Stimulated activated CD4-positive, alpha-beta T cell treated with anti-CD3 and anti-CD28 coated beads, Interleukin-2, amount 100 ng/mL, for 48 hours (primary cell): Measurements from ENCODE around the gene ENPP5.

ENCODE experiments used
- DNase-seq, 2 donors: peaks; one replicate each; pipeline ENCODE4 v3.0.0-alpha.2; 2020

ENPP5 gene, protein sequence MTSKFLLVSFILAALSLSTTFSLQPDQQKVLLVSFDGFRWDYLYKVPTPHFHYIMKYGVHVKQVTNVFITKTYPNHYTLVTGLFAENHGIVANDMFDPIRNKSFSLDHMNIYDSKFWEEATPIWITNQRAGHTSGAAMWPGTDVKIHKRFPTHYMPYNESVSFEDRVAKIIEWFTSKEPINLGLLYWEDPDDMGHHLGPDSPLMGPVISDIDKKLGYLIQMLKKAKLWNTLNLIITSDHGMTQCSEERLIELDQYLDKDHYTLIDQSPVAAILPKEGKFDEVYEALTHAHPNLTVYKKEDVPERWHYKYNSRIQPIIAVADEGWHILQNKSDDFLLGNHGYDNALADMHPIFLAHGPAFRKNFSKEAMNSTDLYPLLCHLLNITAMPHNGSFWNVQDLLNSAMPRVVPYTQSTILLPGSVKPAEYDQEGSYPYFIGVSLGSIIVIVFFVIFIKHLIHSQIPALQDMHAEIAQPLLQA

DNA sequence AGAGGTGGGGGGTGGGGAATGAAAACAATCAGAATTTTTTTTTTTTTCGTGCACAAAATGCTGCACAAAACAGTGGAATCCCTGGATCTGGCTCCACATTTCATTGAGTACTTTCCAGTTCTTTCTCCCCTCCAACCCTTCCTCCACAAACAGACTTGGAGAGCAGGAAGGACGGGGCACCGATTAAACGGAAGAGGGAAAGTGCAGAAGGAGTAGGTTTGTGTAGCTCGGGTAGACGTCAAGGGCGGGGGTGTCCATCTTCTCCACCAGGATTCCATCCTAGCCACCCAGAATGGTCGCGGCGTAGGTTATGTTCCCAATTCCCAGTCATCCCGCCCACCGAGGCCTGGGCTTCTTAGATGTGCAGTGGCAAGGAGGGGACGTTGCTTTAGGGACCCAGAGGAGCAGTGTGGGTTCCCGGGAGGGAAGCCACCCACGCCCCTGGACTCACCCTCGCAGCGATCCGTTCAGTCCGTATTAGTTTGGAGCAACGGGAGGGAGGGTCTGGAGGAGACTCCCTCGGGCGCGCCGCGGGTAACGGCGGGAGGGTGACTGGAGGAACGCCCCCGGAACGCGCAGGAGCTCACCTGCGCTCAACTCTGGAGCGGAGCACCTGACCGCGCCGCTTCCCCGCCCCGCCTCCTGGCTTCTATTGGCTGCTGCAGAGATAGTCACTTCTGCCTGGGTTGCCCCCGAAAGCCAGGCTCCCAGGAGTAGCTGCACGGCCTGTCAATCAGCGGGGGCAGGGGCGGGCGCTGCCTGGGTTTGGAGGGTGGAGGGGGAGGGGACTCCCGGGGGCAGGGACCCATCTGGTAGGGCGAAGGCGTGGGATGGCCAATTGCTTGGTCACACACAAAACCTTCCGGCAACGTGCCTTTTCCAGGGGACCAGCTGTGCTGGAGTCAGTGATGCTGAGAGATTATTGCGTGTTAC is at the start of gene ENPP5:
Gene ENPP5 (minus strand): TSS at position 624 of the 933 bp plus-strand sequence. CDS start 2,718 bp downstream, outside the sequence.
- peak; percentile 30 to 52 for DNase-seq

DNA sequence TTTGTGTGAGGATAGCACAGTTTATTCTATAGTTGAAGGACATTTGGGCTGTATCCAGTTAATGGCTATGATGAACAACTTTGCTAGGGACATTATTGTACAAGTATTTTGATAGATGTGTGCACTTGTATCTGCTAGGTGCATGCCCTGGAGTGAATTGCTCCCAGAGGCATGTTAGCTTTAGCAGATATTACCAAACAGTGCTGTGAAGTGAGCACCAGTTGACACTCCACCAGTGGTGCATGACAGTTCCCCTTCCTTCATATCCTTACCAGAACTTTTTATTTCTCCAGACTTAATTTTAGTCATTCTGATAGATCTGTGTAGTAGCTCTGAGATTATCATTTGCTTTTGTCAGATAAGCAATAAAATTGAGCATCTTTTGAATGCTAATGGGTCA is 48.9 kb upstream of the ENPP5 start:
- no peak for DNase-seq

DNA sequence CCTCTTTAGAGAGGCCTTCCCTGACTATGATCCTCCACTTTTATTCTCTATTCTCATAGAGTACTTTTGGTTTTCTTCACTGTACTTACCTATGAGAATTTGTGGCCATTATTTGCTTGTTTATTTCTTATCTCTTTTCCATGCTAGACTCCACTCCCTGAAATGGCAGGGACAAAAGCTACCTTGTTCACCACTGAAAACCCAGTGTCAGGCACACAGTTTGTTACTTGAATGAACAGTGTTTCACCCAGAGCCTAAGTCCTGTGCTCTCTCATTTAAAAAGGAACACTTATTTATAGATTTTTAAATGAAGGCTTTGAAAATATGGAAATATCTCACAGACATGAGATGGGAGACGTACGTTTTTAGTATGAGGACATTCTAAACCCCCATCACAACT is 47.7 kb upstream of the ENPP5 start:
- no peak for DNase-seq

DNA sequence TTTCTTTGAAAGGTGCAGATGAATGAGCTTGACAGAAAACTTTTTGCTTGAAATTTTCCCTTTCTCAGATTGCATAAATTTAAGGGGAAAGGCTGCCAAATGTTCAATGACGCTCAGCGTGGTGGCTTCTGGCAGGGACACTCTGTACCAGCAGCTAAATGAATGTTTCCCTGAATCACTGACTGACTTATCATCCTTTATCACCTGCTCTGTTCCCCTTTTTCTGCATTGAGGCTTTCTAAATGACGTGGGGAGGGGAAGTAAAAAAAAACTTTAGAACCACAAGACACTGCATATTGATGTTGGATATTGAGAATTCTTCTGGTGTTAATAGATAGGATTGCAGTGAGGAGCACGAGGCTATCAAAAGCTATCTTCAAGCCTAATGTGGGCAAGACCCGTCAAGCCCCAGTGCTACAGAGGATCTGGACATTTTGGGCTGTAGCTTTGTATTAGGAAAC is 46.9 kb upstream of the ENPP5 start:
- DNase-seq: peak in 1 of 2 donors; percentile 6

DNA sequence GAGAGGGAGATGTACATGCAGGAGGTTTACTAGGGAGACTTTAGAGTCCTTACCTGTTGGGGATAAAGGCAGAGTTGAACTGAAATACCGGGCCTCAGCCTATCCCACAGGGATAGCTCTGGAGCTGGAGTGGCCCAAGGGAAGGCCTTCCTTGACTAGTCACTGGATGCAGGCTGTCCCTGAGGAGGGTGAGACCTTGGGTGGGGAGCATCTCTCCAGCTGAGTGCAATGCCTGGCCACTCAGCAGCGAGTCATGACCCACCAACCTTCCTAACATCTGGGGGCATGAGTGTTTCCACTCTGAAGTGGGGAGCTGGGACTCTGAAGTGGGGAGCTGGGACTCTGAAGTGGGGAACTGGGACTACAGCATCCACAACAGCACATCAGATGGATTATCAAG is 46.1 kb upstream of the ENPP5 start:
- no peak for DNase-seq

DNA sequence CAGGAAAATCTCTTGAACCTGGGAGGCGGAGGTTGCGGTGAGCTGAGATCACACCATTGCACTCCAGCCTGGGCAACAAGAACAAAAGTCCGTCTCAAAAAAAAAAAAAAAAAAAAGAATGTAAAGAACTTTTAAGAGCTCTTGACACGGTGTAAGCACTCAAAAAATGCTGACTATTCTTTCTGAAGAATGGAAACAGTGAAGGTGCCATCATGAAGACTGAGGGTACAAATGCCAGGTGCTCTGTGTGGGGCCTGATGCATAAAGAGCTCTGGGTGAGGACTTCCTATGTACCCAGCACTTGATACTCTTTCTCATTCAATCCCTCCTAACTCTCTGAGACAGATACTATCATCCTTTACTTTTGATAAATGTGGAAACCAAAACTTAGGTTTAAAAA is 45.0 kb upstream of the ENPP5 start:
- no peak for DNase-seq

DNA sequence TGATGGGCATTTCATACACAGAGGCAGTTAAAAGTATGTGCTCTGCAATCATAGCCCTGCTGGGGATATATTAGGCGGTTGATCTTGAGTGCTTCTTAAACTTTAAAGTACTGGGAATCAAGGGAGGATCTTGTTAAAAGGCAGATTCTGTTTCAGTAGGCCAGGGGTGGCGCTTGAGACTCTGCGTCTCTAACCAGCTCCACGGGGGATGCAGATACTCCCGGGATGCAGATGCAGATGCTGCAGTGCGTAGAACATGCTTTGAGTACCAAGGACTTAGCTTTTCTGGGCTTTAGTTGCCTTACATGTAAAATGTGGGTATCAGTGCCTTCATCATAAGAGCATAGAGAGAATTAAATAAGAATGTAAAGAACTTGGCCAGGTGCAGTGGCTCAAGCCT is 44.4 kb upstream of the ENPP5 start:
- no peak for DNase-seq

DNA sequence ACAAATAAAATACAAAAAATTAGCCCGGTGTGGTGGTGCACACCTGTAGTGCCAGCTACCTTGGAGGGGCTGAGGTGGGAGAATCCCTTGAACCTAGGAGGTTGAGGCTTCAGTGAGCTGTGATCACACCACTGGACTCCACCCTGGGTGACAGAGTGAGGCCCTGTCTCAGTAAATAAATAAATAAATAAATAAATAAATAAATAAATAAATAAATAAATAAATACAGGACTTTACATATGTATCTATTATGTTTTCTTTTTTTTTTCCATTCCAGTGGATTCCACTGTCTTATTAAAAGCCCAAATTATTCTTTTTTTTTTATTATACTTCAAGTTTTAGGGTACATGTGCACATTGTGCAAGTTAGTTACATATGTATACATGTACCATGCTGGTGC is 41.1 kb upstream of the ENPP5 start:
- DNase-seq: no peak

DNA sequence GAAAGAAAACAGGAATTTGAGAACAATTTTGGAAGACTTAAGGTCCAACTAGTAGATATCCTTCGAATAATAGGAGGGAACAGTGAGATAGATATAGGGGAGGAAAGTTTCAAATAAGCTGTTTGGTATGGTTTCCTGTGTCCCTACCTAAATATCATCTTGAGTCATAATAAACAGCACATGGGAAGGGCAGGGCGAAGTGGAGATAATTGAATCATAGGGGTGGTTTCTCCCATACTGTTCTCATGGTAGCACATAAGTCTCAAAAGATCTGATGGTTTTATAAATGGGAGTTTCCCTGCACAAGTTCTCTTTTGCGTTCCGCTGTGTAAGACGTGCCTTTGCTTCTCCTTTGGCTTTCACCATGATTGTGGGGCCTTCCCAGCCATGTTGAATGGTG is 39.5 kb upstream of the ENPP5 start:
- DNase-seq: no peak

DNA sequence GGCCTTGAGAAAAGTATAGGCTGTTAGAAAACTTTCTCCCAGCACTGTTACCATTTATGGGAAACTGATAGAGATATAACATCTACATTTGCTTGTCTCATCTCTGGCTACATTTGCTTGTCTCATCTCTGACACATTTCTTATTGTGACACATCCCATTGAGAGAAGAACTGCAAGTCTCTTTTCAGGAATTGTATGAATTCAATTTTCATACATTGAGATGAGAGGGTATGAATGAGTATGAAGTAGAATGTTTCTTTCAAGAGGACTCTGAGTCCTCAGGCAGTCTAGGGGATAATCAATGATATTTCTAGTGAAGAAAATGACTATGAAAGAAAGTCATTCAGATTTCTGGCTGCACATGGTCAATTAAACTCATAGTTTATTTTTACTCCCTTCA is 37.5 kb upstream of the ENPP5 start:
- DNase-seq: no peak

DNA sequence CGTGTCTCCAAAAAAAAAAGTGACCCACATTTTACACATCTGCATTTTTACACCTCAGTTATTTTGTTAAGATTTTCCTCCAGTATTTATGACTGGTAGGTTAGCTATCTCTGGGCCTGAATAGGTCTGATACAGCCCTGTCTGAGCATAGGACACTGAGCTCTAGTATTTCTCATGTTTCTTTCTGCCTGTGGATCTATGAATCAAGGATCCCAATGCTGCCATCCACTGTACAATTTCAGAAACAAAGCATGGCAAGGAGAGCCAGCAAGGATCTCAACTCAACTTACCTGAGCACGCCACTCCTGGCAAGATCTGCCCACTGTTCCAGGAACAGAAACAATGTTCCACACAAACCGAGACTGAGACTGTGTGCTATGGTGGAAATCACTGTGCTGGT is 36.4 kb upstream of the ENPP5 start:
- no peak for DNase-seq

DNA sequence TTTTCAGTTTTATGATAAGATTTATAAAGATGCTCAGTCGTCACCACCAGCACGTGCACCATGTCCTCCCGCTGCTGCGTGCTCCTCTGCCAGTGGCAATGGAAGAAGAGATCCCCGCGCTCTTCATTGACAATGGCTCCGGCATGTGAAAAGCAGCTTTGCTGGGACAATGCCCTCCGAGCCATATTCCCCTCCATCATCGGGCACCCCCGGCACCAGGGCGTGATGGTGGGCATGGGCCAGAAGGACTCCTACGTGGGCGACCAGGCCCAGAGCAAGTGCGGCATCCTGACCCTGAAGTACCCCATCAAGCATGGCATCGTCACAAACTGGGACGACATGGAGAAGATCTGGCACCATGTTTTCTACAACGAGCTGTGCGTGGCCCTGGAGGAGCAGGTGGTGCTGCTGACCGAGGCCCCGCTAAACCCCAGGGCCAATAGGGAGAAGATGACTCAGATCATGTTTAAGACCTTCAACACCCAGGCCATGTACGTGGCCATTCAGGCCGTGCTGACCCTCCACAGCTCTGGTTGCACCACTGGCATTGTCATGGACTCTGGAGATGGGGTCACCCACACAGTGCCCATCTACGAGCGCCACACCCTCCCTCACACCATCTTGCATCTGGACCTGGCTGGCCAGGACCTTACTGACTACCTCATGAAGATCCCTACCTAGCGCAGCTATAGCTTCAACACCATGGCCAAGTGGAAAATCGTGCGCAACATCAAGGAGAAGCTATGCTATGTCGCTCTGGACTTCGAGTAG is 34.3 kb upstream of the ENPP5 start:
- no peak for DNase-seq

DNA sequence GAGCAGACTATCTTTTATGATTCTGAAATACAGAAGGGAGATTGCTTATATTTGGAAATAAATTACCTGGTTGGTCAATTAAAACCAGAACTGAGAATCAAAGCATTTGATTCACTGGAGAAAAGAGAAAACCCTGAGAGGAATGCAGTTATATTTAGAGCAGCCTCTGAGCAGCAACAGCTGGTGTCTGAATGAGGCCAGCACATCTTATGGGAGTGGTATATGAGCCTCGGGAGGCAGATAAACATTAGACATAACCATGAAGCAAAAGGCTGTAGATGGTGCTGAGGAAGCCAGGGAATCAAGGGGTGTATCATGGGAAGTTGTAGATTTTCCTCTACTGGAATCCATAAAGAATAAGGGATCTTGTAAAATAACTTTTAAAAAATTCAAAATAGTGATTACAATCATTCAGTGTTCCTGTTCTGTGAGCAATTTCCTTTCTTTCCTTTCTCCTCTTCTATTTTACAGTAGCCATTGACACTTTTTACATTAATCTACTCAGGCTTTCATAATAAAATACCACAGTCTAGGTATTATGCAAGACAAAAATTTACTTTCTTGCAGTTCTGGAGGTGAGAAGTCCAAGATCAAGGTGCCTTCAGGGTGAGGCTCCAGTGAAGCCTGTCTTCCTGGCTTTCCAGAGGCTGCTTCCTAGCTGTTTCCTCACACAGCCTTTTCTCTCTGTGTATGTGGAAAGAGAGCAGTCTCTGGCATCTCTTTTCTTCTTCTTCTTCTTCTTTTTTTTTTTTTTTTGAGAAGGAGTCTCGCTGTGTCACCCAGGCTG is 32.8 kb upstream of the ENPP5 start:
- DNase-seq: no peak

DNA sequence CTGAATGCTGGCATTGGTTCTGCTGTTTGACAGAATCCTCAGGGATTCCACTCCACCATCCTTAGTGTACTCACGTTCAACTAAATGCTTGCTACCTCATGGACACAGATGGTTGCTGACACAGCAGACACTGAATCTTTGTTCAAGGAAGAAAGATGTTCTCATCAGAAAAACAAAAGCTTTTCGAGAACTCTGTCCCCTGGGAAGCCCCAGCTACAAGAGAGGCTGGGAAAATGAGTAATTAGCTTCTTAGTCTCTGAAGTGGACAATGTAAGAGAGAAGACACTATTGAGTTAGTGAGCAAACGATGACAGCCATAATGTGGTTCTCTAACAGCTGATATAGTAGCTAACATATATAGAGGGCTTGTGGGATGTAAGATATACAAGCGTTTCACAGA is 30.9 kb upstream of the ENPP5 start:
- no peak for DNase-seq

DNA sequence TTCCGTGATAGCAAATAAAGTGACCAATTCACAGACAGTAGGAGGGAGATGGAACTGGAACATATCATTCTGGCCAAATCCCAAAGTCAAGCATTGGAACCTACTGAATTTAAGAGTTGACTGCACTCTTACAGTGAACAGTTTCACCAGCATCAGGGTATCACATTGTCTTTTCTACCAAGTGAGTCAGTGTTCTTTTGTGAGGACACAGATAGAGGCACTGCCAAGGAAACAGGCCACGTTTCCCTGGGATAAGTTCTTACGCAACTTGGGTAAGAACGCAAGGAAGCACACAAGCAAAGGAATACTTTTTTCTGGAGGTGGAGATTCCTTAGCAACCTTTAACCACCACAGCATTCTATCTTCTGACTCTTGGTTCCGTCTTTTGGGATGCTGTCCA is 28.6 kb upstream of the ENPP5 start:
- no peak for DNase-seq

DNA sequence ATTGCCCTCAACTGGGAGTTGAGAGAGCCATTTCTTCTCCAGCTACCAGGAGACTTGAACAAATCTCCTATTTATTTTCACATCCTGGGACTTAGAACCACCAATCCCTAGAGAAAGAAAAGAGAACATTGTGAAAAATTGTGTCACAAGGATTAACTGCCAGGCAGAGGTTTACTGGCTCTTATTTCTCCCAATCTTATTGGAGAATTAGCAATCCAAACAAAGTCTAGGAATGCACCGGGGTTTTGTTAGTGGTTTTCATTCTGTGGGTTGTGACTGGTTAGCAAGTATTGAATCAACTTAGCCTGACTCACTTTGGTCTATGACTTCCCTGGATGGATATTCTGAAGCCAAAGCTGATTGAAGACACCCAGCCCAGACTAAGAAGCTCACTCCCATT is 21.2 kb upstream of the ENPP5 start:
- DNase-seq: no peak

DNA sequence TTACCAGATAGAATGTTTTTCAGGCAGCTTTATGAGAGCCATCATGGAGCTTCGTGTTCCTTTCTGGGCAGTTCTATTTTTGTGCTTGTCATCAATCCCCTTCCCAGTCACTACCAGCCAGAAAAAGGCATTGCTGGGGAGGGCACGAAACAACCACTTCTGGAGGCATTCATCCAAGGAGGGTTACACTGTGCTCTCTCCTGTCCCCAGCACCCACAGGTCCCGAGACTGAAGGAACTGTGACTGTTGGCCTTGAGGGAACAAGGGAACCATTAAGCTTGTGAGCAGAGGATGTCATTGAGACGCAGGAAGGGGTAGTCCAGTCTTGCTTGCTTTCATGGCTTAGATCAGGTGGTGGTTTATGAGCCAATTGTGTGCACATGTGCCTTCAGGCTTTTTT is 20.1 kb upstream of the ENPP5 start:
- no peak for DNase-seq

DNA sequence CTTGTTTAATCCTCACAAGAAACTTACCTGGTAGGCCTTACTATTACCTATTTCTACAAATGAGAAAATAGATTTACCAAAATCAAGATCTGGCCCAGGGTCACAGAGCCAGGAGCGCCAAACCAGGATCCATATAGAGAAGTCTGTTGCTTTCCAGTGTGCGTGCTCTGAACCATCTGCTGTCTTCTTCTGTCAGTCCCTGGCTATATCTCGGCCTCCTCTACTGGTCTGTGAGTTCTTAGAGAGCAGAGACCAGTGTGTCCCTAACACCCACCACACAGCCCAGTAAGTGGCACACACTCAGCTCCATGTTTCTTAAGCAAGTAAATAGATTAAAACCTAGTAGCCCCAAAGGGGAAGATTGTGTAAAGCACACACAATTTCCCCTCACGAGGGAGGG is 18.9 kb upstream of the ENPP5 start:
- DNase-seq: no peak

DNA sequence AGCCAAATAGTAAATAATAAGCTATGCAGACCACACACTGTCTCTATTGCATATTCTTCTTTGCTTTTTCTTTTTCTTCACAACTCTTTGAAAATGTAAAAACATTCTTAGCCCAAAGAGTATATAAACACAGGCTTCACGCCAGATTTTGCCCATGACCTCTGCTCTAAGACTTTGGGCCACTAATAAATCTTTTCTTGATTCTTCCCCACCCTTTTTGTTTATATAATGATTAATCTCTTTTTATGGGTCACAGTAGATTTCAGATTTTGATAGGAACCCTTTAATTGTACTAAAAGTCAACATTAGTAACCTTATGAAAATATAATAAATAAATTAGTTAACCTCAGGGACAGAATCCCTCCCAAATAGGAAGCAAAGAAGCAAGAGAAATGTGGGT is 15.8 kb upstream of the ENPP5 start:
- no peak for DNase-seq

DNA sequence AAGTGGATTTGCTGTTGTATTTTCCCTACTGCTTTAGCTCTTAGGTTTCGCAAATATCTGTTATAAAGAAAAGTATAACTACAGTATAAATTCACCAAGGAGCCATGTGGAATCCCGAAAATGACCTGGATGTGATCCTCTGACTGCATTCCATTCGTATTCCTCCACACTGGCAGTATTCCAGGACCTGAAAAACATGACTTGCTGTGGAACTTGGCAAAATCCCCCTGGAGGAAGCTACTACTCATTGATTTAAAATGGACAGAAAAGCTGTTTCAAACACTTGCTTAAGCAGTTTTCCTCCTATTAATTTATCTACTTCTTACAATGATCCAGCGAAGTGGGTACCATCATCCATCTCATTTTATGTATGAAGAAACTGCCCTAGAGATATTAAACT is 13.3 kb upstream of the ENPP5 start:
- DNase-seq: no peak

DNA sequence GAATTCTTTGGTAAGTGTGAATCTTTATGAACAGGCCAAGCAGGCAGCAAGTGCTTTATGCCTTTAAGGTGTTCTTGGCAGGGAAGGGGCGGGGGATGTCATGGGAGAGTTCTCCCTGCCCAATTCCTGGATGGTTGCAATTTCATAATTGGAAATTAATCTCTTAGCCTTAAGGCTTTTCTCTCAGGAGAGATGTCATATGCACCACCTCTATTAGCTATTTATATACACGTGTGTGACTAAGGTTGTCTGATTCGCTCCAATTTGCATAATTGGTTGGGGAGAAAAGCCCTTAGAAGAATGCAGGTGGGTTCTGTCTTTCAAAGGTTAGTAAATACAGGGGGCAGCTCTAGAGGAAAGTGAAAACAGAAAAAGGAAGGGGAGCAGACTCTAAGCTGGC is 5.2 kb upstream of the ENPP5 start:
- DNase-seq: no peak

DNA sequence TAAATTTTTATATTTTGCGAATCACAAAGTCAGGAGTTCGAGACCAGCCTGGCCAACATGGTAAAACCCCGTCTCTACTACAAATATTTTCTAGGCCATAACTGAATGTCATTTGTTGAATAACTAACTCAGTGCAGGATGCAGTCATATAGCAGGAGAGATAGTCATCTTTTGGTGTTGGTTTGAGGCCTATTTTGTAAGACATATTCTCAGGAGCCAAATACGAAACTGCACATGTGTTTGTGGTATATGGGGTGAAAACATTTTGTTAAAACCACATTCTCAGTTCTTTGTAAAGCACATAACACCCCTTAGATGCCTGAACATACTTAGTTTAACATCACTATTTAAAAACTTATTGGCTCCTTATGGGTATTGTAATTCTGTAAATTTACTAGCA is 4.7 kb upstream of the ENPP5 start:
- no peak for DNase-seq
